ENCODE measurements around the gene TOGARAM2.

TOGARAM2 gene

GRCh38 chr2:28981016-28981441, at the start of gene TOGARAM2:
TOGARAM2 (plus strand) TSS chr2:28981298; CDS start chr2:28994835, 13,537 bp downstream.
- no peak for FAIRE-seq

- FAIRE-seq, result no peak
Measured at GRCh38 chr2:28934769-28935168, 46.3 kb upstream of the TOGARAM2 start.

GRCh38 chr2:28941008-28941407, 40.1 kb upstream of the TOGARAM2 start:
- no peak for FAIRE-seq

GRCh38 chr2:28944535-28945248, 36.4 kb upstream of the TOGARAM2 start:
- FAIRE-seq, result no peak

- FAIRE-seq, result no peak
Measured at GRCh38 chr2:28948160-28948559, 32.9 kb upstream of the TOGARAM2 start.

GRCh38 chr2:28949190-28949589, 31.9 kb upstream of the TOGARAM2 start:
- no peak for FAIRE-seq

GRCh38 chr2:28949617-28950305, 31.3 kb upstream of the TOGARAM2 start:
- no peak for FAIRE-seq

GRCh38 chr2:28950941-28951630, 30.0 kb upstream of the TOGARAM2 start:
- FAIRE-seq, result no peak

GRCh38 chr2:28951910-28952835, 28.9 kb upstream of the TOGARAM2 start:
- FAIRE-seq, result peak; percentile 17

- no peak for FAIRE-seq
Measured at GRCh38 chr2:28952836-28953211, 28.3 kb upstream of the TOGARAM2 start.

GRCh38 chr2:28955467-28955866, 25.6 kb upstream of the TOGARAM2 start:
- FAIRE-seq, result no peak

- peak; percentile 47 for FAIRE-seq
Measured at GRCh38 chr2:28956415-28956826, 24.7 kb upstream of the TOGARAM2 start.

GRCh38 chr2:28956890-28957289, 24.2 kb upstream of the TOGARAM2 start:
- peak; percentile 66 for FAIRE-seq

- FAIRE-seq, result peak; percentile 95
Measured at GRCh38 chr2:28958689-28959088, 22.4 kb upstream of the TOGARAM2 start.

- no peak for FAIRE-seq
Measured at GRCh38 chr2:28960401-28960800, 20.7 kb upstream of the TOGARAM2 start.

GRCh38 chr2:28962505-28962904, 18.6 kb upstream of the TOGARAM2 start:
- FAIRE-seq, result no peak

GRCh38 chr2:28970464-28971160, 10.5 kb upstream of the TOGARAM2 start:
- no peak for FAIRE-seq

- no peak for FAIRE-seq
Measured at GRCh38 chr2:28972778-28973335, 8.2 kb upstream of the TOGARAM2 start.

GRCh38 chr2:28974252-28974651, 6.8 kb upstream of the TOGARAM2 start:
- FAIRE-seq, result no peak

- no peak for FAIRE-seq
Measured at GRCh38 chr2:28975671-28976070, 5.4 kb upstream of the TOGARAM2 start.

GRCh38 chr2:28976584-28976983, 4.5 kb upstream of the TOGARAM2 start:
- FAIRE-seq, result no peak

Measured in TTC549 (cell line).